Measurements from ENCODE around the gene CST9L.

GRCh38 chr20:23541776-23542175, 26.5 kb downstream of the CST9L start:
- TF ChIP-seq CTCF (conservative IDR thresholded peaks at IDR 0.05; ENCODE audit: low read length), result no peak
- no peak for TF ChIP-seq EZH2phosphoT487 (IDR thresholded peaks at IDR 0.05; ENCODE audit: borderline replicate concordance, low read depth, low read length)

Data from OCI-LY7 (cell line).